Erythroblast (primary cell): ENCODE measurements around the gene HOXA13.

Experiments used
- DNase-seq, 2 experiments: peaks; one replicate each; lab custom pipeline; 2025; lab: John Stamatoyannopoulos, UW
- GATA1 ChIP-seq: IDR thresholded peaks from 2 replicates; pipeline ENCODE4 v1.6.1; 2011; ENCODE audit warnings: low read depth, mild to moderate bottlenecking, control low read depth, low read length, moderate library complexity
- POLR2A ChIP-seq: IDR thresholded peaks from 2 replicates; pipeline ENCODE4 v1.6.1; 2011; ENCODE audit warnings: mild to moderate bottlenecking, low read length

Gene HOXA13

DNA sequence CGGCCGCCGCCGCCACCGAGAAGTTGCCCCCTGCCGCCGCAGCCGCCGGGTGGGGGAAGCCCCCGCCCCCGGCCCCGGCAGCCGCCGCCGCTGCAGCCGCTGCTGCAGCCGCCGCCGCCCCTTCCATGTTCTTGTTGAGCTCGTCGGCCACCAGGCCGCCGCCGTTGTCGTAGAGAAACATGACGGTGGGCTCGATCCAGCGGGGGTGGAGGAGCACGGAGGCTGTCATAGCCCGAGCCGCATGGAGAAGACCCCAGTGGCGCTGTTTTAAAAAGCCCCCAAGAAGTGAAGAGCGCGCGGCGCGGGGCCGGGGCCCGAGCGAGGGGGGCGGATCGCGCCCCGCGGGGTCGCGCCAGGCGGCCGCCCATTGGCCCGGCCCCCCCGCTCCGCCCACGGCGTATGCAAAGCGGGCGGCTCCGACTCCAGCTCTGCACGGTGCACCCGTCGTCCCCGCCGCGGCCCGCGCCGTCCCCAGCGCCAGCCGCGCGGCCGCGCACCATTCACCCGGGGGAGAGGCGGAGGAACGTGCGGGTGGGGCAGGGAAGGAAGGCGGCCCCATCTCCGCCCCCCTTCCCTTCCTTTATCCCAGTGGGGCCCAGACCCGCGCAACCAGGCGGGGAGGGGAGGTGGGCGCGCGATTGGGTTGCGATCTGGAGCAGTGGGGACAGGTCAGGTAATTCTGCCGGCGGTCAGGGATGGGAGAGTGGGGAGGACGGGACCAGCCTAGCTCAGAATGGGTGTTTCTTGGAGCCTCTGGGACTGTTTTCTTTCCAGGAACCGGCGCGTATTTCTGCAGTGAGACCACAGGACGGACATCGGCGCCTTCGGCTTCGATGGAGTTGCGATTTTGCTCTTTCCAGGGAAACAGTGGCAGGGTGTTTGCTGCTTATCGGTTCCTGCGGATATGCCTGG lies at the start of gene HOXA13:
HOXA13 (minus strand) TSS at position 243 of the 912 bp plus-strand sequence; CDS start at position 229, 14 bp downstream.
- peak; percentile 11 to 20 for DNase-seq
- TF ChIP-seq POLR2A: no peak

DNA sequence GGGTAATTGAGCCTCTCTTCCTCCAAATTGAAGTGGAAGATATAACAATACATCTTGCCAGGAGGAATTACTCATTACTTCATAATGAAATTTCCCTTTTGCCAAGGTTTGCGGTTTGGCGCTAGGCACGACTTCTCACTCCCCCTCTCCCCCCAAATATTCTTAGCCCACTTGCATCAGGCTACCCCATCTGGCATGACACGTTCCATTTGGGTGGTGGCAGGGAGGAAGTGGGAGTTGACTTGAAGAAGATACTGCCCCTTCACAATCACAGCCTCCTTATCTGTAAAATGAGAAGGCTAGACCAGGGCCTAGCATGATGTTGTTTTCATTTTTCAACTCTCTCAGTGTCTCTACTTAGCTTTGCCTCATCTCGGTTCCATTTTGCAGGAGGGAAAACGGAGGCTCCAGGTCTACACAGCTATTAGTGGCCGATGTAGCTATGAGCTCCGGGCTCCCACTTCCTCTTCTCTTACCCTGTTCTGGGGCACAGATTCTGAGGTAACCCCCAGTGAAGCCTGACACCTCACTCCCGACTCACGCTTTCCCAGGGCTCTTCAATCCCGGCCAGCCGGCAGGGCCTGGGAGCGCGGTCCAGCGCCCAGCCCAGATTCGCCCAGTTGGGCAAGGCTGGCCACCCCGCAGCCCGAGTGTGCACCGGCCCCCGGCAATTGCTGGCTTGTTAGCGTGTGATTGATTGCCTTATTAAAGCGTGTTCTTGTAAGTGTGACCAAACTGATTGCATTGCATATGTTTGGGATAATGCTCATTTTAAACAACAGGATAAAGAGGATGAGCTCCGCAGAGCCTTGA lies 49.2 kb upstream of the HOXA13 start:
- no peak for TF ChIP-seq POLR2A
- no peak for TF ChIP-seq GATA1
- DNase-seq: no peak

DNA sequence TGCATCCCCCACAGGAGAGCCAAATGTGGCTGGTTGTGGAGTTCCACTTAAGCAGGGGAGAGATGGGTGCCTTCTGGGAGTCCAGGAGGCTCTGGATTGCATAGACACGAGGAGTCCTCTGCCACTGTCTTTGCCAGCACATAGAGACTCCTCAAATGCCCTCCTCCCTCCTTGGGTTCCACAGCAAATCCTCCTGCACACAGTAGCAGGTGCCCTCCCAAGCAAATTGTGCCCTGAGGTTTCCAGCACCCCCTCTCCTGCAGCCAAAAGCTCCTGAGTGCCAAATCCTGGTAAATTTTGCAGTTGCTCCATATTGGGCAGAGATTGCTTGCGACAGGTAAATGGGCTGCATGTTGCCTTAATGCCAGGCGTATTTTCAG lies 48.5 kb upstream of the HOXA13 start:
- no peak for TF ChIP-seq POLR2A
- no peak for TF ChIP-seq GATA1
- no peak for DNase-seq

DNA sequence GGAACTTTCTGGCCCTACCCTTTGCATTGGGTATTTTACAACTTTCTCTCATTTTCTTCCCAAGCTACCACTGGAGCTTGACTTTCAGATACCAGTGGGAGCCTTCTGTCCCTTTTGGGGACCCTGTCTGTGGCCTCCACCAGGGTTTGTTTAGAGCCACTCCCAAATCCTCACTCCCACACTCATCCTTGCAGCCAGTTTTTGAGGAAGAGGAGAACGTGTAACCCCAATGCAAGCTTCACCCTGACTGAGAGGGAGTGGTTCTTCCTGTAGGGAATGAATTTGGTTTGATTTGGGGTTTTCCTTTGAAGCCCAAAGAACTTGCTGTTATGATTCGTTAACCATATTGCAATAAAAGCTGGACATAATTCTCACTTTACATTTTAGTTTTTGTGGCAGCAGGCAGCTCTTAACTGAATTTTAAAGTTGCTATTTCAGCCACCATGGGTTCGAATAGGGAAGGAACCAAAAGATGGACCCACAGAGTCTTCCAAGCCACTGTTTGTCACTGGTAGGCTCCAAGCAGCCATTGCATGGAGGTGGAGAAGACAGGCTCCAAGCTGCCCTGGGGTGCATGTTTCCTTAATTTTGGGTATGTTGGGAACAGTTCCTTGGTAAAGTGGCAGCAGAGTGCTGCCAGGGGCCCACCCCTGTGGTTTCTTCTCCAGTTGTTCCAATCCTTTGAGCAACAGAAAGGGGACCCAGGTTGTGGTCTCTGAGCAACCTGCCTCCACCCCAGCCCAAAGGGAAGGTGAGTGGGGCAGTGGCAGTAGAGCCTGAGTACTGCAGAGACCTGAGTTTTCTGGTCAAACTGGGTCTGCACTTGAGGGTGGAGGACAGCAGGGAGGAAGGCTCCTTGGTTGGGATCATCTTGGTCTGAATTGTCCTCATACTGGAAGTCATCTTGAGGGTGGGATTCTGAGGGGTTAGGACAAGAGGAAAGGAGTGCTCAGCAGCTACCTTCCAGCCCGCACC lies 47.8 kb upstream of the HOXA13 start:
- DNase-seq: no peak
- TF ChIP-seq POLR2A (no peak), GATA1 (no peak)

DNA sequence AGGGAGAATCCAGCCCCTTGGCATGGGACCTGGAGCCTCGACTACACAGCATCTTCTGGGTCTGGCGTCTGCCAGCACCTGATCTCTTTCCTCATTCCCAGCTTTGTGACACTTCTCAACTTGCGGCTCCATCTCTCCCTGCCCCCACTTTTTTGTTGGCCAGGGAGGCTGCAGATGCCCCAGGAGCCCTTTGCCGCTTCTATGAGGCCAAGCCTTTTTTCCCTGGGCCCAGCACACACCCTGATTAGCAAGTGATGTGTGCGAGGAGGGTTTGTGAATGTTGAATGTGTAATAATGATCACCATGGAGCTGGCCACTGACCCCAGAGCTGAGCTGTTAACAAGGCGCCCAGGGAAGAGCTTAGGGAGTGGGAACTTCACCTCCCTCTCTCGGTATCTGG lies 47.1 kb upstream of the HOXA13 start:
- no peak for DNase-seq
- TF ChIP-seq POLR2A (no peak), GATA1 (no peak)

DNA sequence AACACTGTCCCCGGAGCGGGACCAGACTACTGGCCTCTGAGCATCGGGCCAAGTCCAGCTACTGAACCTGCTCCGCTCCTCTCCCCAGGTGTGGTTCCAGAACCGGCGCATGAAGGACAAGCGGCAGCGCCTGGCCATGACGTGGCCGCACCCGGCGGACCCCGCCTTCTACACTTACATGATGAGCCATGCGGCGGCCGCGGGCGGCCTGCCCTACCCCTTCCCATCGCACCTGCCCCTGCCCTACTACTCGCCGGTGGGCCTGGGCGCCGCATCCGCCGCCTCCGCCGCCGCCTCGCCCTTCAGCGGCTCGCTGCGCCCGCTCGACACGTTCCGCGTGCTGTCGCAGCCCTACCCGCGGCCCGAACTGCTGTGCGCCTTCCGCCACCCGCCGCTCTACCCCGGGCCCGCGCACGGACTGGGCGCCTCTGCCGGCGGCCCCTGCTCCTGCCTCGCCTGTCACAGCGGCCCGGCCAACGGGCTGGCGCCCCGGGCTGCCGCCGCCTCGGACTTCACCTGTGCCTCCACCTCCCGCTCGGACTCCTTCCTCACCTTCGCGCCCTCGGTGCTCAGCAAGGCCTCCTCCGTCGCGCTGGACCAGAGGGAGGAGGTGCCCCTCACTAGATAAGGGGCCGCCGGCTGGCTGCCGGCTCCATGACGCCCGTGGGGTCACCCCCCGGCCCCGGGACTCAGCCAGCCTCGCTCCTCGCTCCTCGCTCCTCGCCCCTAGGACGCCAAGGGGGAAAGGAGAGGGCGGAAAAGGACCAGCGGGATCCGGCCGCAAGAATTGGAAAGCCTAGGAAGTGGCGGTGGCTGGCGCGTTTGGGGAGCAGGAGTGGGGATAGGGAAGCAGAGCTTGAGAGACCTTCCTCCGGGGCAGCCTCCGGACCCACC lies 46.2 kb upstream of the HOXA13 start:
- TF ChIP-seq POLR2A (no peak), GATA1 (no peak)
- DNase-seq: no peak

DNA sequence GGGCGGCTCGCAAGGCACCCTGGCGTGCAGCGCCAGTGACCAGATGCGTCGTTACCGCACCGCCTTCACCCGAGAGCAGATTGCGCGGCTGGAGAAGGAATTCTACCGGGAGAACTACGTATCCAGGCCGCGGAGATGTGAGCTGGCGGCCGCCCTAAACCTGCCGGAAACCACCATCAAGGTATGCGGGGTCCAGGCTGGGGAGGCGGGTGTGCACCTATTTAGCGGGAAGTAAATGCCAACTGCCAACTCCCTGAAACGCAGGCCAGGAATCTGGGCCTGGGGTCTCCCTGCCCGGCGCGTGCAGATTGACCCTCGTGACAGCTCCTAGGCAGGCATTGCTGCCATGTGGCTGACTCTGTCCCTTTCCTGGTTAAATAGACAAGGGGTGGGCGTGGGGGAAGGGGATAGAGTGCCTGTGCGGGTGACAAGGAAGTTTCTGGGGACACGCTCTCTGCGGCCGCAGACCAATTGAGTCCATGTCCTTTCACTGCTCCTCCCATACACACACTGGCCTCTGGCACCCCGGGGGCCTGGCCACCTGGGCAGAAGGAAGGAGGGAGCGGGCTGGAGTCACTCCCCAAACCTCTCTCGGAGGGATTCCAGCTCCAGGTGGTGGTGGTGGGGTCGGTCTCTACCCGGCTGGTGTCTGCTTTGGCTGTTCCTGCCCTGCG lies 45.4 kb upstream of the HOXA13 start:
- no peak for TF ChIP-seq POLR2A
- TF ChIP-seq GATA1: no peak
- no peak for DNase-seq

DNA sequence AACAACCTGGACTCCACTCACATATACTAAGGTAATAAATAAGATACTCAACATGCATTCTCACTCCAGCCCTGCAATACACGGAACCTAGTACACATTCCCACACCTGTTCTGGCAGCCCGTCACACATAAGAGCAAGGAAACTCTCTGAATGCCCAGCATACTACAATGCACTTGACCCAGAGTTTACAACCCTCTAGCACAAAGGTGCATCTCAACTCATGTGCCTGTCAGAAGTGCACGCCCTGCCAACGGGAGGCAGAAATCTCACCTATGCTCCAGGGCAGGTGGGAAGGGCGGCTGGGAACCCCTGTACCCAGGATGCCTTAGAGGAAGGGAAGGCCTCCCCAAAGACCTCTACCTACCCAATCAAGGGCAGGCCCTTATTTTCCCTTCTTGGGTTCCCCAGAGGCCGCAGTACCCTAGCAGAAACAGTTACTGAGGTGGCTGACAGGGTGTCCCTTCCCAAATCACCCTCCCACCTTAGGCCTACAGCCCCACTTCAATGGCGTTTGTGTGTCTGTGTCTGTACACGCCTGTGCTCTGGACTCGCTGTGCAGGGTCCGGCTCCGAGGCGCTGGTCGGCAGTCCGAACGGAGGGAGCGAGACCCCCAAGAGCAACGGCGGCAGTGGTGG lies 44.7 kb upstream of the HOXA13 start:
- TF ChIP-seq POLR2A (no peak), GATA1 (no peak)
- DNase-seq: no peak

DNA sequence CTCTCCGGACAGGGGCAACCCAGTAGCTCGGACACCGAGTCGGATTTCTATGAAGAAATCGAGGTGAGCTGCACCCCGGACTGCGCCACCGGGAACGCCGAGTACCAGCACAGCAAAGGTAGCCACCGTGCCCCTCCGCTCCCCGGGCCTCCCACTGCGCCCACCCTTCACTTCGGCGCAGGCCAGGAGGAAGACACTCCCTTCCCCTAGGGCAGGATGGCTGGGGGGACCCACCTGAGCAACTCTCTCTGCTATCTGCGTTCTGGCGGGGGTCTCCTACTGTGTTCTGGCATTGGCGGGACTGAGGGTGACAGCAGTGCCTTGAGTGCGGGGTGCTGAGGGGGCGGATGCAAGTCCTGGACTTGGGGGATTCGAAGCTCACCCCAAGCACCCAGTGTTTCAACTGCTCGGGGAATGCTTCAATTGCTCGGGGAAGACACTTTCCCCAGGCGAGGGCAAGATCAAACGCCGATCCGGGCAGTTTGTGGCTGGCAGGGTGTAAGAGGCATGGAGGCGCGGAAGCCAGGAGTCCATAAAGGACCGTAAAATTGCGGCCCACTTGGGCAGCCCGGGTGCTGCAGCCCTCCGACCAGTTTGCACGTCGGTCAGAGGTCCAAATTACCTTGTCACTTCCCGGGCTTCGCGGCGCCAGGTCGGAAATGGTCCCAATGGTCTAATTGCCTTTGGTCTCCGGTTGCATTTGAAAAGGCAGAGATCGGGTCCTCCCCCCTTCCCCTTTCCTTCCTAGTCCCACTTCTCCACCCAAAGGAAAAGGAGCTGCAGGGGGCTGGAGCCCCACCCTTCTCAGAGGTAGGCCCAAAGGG lies 43.7 kb upstream of the HOXA13 start:
- DNase-seq: no peak
- TF ChIP-seq POLR2A: no peak
- no peak for TF ChIP-seq GATA1

DNA sequence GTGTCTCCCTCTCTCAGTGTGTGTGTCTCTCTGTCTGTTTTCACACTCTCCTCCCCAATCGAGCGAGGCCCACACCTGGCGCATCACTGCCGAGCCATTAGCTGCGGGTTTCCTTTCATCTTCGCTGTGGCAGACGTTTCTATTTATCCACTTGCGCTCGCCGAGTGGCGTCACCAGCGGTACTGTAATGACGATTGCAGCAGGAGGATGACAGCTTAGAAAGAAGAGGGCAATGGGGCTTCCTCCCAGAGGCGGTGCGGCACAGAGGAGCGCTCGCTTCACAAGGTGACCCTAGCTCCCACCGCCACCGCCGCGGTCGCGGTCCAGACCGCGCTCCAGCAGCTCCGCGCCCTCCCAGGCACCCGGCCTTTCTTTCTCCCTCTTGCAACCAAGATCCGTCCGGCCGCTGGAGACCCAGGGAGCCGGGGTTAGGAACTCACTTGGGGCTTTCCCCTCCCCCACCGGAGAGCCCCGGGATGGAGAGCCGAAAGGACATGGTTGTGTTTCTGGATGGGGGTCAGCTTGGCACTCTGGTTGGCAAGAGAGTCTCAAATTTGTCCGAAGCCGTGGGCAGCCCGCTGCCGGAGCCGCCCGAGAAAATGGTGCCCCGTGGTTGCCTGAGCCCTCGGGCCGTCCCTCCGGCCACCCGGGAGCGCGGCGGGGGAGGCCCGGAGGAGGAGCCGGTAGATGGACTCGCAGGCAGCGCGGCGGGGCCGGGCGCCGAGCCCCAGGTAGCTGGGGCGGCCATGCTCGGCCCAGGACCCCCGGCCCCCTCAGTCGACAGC lies 42.9 kb upstream of the HOXA13 start, which contains the start of gene EVX1:
EVX1 (plus strand) TSS at position 248 of the 785 bp plus-strand sequence; CDS start at position 477, 229 bp downstream.
- TF ChIP-seq POLR2A (no peak), GATA1 (no peak)
- DNase-seq: no peak
